CD4-positive, alpha-beta T cell treated with Interleukin-1 beta for 1 hour (primary cell): ENCODE data around the gene PSAP.

Experiments used
- DNase-seq, 2 donors: peaks; one replicate each; pipeline ENCODE4 v3.0.0-alpha.2; 2020 to 2022

The PSAP gene

GRCh38 chr10:71806704-71807556 is 44.1 kb downstream of the PSAP start:
- no peak for DNase-seq

- peak; percentile 11 to 57 for DNase-seq
These were observed 45.0 kb downstream of the PSAP start for GRCh38 chr10:71805776-71806703.

GRCh38 chr10:71804077-71804476 is 47.0 kb downstream of the PSAP start:
- DNase-seq: no peak

- no peak for DNase-seq
These were observed 48.1 kb downstream of the PSAP start for GRCh38 chr10:71802715-71803488.

GRCh38 chr10:71802235-71802634 is 48.8 kb downstream of the PSAP start:
- no peak for DNase-seq

- DNase-seq: no peak
These were observed 49.7 kb downstream of the PSAP start for GRCh38 chr10:71801361-71801760.

GRCh38 chr10:71799608-71800453 is 51.2 kb downstream of the PSAP start:
- no peak for DNase-seq

- DNase-seq: no peak
These were observed 51.9 kb downstream of the PSAP start for GRCh38 chr10:71799112-71799511.

GRCh38 chr10:71798308-71798624 is 52.8 kb downstream of the PSAP start:
- no peak for DNase-seq

GRCh38 chr10:71797533-71798307 is 53.3 kb downstream of the PSAP start:
- DNase-seq: peak in 1 of 2 donors; percentile 27

GRCh38 chr10:71796749-71797405 is 54.2 kb downstream of the PSAP start:
- no peak for DNase-seq

- DNase-seq: no peak
These were observed 55.8 kb downstream of the PSAP start for GRCh38 chr10:71795248-71795647.

- DNase-seq: no peak
These were observed 60.2 kb downstream of the PSAP start for GRCh38 chr10:71790749-71791440.

- DNase-seq: no peak
These were observed 61.2 kb downstream of the PSAP start for GRCh38 chr10:71789871-71790270.

- no peak for DNase-seq
These were observed 62.1 kb downstream of the PSAP start for GRCh38 chr10:71788954-71789353.

- no peak for DNase-seq
These were observed 66.3 kb downstream of the PSAP start for GRCh38 chr10:71784679-71785272.

- DNase-seq: no peak
These were observed 67.0 kb downstream of the PSAP start for GRCh38 chr10:71783917-71784678.

- DNase-seq: no peak
These were observed 68.0 kb downstream of the PSAP start for GRCh38 chr10:71782917-71783490.
